ENCODE data around the gene MED26.

DNA sequence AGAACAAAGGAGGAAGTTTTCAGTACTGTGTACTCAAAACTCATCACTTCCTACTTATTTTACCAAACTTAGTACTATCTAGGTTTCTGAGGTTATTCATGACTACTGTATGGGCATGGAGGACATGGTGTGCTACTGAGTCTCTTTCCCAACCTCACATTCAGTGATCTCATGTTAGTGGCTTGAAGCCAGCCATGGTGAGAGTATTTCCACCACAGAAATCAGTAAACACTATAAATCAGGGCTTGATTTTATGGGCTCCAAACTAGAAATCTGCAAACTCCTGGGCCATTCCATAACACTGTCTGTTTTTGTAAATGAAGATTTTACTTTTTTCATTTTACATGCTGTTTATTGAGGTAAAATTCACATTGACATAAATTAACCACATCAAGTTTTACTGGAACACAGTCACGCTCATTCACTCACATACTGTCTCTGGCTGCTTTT lies 19.7 kb downstream of the MED26 start:
- TF ChIP-seq EGR1 (conservative IDR thresholded peaks at IDR 0.05): no peak
- no peak for TF ChIP-seq YY1 (IDR thresholded peaks at IDR 0.05; ENCODE audit: borderline replicate concordance in 1 of 3, control insufficient read depth in 1 of 3, extremely low read depth in 1 of 3, insufficient read depth in 3 of 3, insufficient read length in 1 of 3, insufficient replicate concordance in 2 of 3, low read depth in 1 of 3, low read length in 2 of 3)
- no peak for TF ChIP-seq ESRRA (IDR thresholded peaks at IDR 0.05; ENCODE audit: borderline replicate concordance, low read depth)
- TF ChIP-seq JUNB (CRISPR knock-in tag; conservative IDR thresholded peaks at IDR 0.05): no peak
- no peak for TF ChIP-seq FOXK2 (conservative IDR thresholded peaks at IDR 0.05 in 1 of 2, IDR thresholded peaks at IDR 0.05 in 1 of 2; ENCODE audit: low read depth in 2 of 2)
- TF ChIP-seq PHF8 (IDR thresholded peaks at IDR 0.05; ENCODE audit: borderline replicate concordance, low read length): no peak
- TF ChIP-seq, protein P1, sequence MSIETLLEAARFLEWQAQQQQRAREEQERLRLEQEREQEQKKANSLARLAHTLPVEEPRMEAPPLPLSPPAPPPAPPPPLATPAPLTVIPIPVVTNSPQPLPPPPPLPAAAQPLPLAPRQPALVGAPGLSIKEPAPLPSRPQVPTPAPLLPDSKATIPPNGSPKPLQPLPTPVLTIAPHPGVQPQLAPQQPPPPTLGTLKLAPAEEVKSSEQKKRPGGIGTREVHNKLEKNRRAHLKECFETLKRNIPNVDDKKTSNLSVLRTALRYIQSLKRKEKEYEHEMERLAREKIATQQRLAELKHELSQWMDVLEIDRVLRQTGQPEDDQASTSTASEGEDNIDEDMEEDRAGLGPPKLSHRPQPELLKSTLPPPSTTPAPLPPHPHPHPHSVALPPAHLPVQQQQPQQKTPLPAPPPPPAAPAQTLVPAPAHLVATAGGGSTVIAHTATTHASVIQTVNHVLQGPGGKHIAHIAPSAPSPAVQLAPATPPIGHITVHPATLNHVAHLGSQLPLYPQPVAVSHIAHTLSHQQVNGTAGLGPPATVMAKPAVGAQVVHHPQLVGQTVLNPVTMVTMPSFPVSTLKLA (conservative IDR thresholded peaks at IDR 0.05): no peak
- TF ChIP-seq NFE2L1 (tag; IDR thresholded peaks at IDR 0.05; ENCODE audit: borderline replicate concordance, low read depth): no peak
- TF ChIP-seq, protein P2, sequence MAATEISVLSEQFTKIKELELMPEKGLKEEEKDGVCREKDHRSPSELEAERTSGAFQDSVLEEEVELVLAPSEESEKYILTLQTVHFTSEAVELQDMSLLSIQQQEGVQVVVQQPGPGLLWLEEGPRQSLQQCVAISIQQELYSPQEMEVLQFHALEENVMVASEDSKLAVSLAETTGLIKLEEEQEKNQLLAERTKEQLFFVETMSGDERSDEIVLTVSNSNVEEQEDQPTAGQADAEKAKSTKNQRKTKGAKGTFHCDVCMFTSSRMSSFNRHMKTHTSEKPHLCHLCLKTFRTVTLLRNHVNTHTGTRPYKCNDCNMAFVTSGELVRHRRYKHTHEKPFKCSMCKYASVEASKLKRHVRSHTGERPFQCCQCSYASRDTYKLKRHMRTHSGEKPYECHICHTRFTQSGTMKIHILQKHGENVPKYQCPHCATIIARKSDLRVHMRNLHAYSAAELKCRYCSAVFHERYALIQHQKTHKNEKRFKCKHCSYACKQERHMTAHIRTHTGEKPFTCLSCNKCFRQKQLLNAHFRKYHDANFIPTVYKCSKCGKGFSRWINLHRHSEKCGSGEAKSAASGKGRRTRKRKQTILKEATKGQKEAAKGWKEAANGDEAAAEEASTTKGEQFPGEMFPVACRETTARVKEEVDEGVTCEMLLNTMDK (IDR thresholded peaks at IDR 0.05; ENCODE audit: borderline replicate concordance, insufficient read depth, low read depth, low read length, poor library complexity, severe bottlenecking): no peak
- TF ChIP-seq, protein P3, sequence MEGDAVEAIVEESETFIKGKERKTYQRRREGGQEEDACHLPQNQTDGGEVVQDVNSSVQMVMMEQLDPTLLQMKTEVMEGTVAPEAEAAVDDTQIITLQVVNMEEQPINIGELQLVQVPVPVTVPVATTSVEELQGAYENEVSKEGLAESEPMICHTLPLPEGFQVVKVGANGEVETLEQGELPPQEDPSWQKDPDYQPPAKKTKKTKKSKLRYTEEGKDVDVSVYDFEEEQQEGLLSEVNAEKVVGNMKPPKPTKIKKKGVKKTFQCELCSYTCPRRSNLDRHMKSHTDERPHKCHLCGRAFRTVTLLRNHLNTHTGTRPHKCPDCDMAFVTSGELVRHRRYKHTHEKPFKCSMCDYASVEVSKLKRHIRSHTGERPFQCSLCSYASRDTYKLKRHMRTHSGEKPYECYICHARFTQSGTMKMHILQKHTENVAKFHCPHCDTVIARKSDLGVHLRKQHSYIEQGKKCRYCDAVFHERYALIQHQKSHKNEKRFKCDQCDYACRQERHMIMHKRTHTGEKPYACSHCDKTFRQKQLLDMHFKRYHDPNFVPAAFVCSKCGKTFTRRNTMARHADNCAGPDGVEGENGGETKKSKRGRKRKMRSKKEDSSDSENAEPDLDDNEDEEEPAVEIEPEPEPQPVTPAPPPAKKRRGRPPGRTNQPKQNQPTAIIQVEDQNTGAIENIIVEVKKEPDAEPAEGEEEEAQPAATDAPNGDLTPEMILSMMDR (IDR thresholded peaks at IDR 0.05 in 2 of 3, conservative IDR thresholded peaks at IDR 0.05 in 1 of 3; ENCODE audit: insufficient read depth in 2 of 3, low read depth in 1 of 3, low read length in 3 of 3): no peak
- TF ChIP-seq BMI1 (IDR thresholded peaks at IDR 0.05; ENCODE audit: low read length): no peak
- TF ChIP-seq TEAD2 (tag; IDR thresholded peaks at IDR 0.05): no peak

Data from K562 (cell line).